T-helper 1 cell treated with Interleukin-12 subunit alpha and Interleukin-12 subunit beta and Interleukin-4 antibody, amounts not matched to agents 30 ng/mL and 1 ng/mL, for 36 hours (primary cell): Measurements from ENCODE around the gene CCDC85C. TPM values are rescaled to one million over a fixed set of nuclear protein-coding genes. Genes with fewer than 3 reads are reported as not detected.

Source experiments
- intact Hi-C: fragments of 100-400 bp; cut with micrococcal nuclease; formaldehyde crosslinking; loops from one replicate; pipeline ENCODE4 v1.15.1; 2024
- total RNA-seq: library from RNA; stranded (reverse); gene quantifications from 2 replicates; pipeline ENCODE4 v1.2.3, GENCODE V29; 2022

CCDC85C gene
- total RNA-seq, 1 donor from 2014 or later = 9.8 TPM

- intact Hi-C loops = no loop called here
These were observed 11.6 kb downstream of the CCDC85C start for GRCh38 chr14:99592394-99592793.

- intact Hi-C loops = no loop called here
These were observed 13.1 kb downstream of the CCDC85C start for GRCh38 chr14:99590746-99591555.

DNA sequence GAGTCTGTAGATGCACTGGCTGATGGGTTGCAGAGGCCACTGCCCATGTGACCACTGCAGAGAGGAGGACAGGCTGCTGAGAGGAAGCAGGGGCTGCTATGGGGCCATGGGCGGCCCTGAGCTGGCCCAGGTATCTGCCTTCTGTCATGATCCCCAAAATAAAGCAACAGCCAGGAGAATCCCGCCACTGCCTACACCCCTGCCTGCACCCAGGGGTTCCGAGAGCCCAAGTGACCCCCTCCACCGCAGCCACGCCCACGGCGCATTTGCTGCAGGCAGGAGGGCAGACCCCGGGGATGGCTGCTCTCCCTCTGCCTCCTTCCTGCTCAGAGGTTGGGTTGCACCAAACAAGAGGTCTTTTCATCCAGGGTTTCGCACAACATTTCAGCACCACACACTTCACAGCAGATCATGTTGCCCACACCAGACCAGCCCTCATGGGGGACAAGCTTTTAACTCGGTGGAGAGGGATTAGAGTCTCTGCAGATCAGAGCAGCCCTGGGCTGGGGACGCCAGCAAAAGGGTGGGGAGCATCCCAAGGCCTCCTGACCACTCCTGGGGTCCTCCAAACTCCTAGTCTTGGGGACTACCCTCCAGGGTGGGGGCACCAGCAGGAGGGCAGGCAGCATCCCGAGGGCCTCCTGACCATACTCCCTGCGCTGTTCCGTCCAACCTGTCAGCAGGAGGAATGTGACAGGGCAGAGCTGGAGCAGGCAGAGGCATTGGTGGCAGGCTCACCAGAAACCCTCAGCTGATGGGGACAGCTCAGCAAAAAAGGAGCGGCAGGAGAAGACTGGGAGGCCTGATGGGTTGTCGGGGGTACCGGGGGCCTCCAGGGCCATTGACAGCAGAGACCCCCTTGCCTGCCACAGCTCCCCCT, 14.1 kb downstream of the CCDC85C start:
- intact Hi-C loops = no loop called here

GRCh38 chr14:99589031-99589441, 15.0 kb downstream of the CCDC85C start:
- intact Hi-C loops = no loop called here

- intact Hi-C loops = no loop called here
These were observed 16.3 kb downstream of the CCDC85C start for GRCh38 chr14:99587460-99588278.

- intact Hi-C loops = no loop called here
These were observed 17.1 kb downstream of the CCDC85C start for GRCh38 chr14:99586761-99587459.

GRCh38 chr14:99586054-99586760, 17.8 kb downstream of the CCDC85C start:
- intact Hi-C loops = no loop called here

DNA sequence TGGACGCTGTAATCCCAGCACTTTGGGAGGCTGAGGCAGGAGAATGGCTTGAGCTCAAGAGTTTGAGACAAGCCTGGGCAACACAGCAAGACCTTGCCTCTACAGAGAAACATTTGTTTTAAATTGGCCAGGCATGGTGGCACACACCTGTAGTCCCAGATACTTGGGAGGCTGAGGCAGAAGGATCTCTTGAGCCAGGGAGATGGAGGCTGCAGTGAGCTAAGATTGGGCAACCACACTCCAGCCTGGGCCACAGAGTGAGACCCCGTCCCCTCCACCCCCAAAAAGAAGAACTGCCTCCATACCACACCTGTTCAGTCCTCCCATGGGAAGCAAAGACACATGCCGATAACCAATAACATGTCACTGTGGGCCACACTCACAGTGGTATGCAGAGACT, 19.2 kb downstream of the CCDC85C start:
- intact Hi-C loops = no loop called here

- intact Hi-C loops = no loop called here
These were observed 22.1 kb downstream of the CCDC85C start for GRCh38 chr14:99581938-99582337.

DNA sequence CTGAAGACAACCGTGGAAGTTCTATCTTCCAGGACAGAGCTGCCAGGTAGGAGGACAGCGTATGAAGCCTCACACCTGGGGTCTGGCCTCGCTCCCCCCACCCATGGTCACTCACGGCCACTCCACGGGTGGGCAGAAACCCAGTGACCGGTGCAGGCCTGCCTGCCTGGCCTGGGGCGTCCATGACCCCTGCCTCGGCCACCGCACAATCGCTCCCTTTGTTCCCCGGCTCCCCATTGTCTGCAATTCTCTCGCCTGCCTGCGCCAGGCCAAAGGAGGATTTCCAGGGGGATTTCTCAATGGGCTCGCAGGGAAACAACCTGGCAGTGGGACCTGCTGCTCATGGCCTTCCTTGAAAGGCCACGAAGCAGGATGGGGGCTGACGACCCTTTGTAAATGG, 22.6 kb downstream of the CCDC85C start:
- intact Hi-C loops = no loop called here

DNA sequence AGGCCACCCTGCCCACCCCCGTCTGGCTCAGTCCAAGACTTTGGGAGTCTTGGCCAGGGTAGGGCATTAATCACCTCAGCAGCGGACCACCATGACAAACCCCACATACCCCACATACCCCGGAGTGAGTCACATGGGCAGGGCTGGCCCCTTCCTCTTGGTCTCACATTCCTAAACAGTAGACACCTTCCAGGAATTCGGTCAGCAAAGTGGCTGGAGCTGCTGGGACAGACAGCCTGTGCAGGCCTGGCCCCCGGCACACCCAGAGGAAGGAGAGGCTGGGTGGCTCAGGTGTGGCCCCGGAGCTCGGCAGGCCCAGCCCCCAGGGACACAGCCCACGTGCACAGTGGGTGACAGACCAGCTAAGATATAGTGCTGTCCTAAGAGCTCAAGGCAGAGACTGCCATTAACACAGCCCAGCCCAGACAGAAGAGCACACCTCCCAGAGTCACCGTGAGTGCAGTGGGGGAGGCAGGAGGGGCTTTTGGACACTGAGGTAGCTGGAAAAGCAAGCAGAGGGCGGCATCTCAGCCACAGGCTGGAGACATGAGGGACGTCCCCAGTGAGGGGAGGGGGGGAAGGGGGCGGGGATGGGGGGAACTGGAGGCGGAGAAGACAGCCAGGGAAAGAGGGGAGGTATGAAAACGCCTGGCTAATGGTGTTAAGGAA, 24.0 kb downstream of the CCDC85C start:
- intact Hi-C loops = no loop called here

DNA sequence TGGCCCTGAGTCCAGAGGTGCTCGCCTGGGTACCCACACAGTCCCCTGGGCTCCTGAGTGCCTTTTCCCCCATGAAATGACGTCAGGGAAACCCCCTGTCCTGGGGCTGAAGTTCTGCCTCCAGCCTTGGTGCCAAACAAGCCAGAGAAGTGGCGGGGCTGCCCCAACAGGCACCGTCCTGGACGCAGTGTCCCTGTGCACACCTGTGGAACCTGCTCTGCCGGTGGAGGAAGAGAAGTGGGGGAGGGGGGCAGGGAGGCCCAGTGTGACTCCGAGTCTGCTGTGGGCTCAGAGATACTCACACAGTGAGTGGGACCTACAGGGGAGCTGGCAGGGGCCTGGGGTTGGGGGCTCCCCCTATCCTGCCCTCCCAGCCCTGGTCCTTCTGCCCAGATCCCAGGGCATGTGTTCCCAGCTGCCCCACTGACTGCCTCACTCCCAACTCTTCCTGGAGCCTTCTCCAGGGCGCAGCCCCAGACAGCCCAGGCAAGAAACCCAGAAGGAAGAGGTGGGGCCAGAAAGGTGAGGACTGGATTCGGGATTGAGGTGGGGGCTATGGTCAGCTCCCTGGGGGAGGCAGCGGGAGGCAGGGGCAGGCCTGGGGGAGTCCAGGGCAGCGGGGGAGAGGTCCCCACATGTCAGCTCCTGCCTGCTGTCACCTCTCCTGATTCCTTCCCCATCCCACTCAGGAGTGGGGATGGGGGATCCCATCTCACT, 24.7 kb downstream of the CCDC85C start:
- intact Hi-C loops = no loop called here

DNA sequence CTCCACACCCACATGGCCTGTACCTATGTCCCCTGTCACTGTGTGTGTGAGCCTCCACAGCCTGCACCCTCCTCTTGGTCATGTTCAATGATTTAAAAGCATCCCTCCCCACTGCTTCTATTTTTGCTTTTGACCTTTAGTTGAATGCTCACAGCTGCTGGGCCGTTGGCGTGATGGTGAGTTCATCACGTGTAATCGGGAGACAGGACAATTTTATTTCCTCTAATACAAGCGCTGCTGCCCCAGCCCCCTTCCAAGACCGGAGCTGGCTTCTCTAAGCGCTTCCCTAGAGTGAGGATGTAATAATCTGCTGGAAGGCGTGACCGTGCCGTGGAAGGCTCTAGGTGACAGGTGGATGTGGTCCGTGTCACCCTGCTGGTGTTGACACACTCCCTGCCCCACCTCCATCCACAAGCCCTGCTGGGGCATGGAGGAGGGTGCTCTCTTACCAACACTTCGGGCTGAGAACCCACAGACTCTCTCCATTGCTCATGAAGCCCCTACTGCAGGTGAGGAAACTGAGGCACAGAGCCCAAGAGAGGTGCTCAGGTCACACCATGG, 25.4 kb downstream of the CCDC85C start:
- intact Hi-C loops = no loop called here

- intact Hi-C loops = no loop called here
These were observed 27.0 kb downstream of the CCDC85C start for GRCh38 chr14:99576761-99577705.

- intact Hi-C loops = no loop called here
These were observed 27.7 kb downstream of the CCDC85C start for GRCh38 chr14:99576304-99576703.

GRCh38 chr14:99575043-99576023, 28.7 kb downstream of the CCDC85C start:
- intact Hi-C loops = no loop called here
